DMS153 (cell line): Measurements from ENCODE around the gene OLFM2.
A peak's percentile ranks its signal among the peaks of the same experiment; 100 is the strongest.
"Not testable (repeated sequence)": the region's sequence is repeated elsewhere in the genome, so short reads cannot be mapped to it uniquely, and the experiment has no call there.

Experiments used
- DNase-seq: peaks from one replicate; lab custom pipeline; 2025; lab: John Stamatoyannopoulos, UW

OLFM2 gene

DNA sequence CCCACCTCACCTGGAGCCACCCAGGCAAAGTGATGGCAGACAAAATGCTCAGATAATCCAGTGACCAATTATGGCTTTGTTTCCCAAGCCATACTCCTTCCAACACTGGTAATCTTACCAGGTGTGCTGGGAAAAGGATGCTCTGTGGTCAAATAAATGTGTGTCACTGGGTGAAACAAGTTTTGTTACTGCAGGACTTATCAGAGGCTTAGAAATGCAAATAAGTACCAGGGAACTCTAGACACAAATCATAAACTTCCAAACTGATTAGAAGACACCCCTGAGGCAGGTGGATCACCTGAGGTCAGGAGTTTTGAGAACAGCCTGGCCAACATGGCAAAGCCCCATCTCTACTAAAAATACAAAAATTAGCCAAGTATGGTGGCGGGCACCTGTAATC, 74.8 kb downstream of the OLFM2 start:
- no peak for DNase-seq

- DNase-seq: no peak
Measured at GRCh38 chr19:9860407-9860806, 75.9 kb downstream of the OLFM2 start.

GRCh38 chr19:9858766-9859165, 77.5 kb downstream of the OLFM2 start:
- DNase-seq: no peak

- no peak for DNase-seq
Measured at GRCh38 chr19:9857920-9858746, 78.2 kb downstream of the OLFM2 start.

DNA sequence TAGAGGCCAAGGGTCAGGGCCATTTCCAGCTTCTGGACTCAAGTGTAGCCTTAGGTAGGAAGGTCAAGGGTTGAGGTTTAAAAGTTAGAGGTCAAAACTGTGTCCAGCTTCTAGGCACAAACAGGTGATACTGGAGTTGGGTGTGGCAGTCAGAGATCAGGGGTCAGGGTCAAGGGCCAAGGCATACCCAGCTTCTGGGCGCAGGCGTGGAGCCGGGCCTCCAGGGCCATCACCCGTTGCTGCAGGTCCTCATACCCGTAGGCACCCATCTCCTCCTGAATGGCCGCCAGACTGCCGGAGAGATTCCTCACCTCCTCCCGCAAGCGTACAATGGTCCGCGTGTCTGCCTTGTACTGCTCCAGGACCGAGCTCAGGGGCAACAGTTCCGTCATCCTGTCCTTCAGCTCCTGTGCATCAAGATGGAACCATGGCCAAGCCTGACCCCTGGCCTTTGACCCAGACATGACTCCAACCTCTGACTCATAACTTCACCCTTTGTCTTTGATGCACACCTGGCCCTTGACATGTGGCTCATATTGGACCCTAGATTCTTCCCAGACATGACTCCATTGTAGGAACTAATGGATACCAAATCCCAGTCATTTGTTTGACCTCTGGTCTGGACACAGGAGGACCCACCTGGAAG, 79.1 kb downstream of the OLFM2 start:
- no peak for DNase-seq

DNA sequence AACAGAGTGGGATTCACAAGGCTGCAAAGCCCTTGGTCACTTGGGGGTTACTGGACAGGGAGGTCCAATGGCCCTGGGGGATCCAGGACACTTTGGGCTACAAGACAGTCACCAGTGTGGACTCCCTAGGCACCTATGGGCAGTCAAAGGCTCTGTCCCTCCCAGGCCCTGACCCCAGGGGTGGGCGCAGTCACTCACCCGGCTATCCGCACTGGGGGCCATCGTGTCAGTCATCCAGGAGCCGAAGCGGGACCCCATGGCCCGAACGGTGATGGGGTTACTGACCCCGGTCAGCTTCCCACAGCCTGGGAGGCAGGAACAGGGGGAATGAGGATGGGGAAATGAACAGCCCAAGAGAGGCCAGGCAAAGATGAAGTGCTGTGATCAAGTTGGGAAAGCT, 79.7 kb downstream of the OLFM2 start:
- no peak for DNase-seq

DNA sequence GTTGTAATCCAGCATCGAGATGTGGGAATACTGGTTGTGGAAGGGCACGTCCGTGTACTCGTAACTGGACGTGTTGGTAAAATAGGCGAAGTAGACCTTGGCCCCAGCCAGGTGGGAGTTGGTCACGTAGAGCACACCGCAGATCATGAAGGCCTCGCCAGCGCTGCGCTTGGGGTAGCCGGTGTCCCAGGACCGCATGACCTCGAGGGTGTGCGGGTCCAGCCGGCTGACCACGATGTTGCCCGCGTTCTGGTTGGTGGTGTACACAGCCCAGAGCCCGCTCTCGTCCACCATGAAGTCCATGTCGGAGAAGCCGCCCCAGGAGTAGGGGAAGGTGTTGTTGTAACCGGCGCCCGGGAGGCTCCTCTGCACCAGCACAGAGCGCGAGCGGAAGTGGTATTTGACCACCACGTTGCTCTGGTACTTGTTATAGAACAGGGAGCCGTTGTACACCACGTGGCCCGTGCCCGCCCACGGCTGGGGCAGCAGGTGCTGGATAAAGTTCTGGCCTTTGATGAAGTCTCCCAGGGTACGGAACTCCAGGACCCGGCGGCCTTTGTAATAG, 82.0 kb downstream of the OLFM2 start:
- no peak for DNase-seq

DNA sequence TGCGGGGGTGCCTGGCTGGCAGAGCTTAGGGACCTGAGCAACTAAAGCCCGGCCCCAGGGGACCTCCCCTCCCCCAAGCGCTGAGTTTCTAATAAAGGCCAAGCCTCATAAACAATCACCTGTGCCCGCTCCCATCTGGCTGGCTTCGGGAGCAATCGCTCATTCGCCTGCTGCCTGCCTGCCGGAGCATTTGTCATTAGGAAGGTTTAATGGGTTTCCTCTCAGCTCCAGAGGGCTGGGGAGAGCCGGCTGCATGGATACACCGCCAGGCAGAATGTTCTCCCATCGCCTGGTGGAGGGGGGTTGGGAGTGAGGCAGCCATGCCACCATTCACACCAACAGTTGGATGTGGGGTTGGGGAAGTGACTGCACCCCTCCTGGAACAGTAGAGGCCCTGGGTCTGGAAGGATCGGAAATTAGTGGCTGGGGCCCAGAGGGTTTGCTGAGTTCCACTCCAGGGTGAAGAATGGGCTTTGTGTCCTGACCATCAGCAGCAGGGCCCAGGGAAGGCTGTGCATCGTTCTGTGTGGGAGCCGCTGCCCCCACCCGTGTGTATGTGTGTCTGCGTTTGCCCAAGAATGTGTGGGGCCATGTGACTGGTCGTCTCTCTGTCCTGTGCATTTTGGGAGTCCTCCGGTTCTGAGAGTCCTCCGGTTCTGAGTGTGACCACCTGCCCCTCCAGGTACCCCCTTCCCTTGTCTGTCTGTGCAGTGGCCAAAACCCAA, 85.9 kb downstream of the OLFM2 start:
- peak; percentile 75 for DNase-seq

- no peak for DNase-seq
Measured at GRCh38 chr19:9849791-9850190, 86.5 kb downstream of the OLFM2 start.

- no peak for DNase-seq
Measured at GRCh38 chr19:9848762-9849161, 87.6 kb downstream of the OLFM2 start.

- no peak for DNase-seq
Measured at GRCh38 chr19:9848060-9848459, 88.3 kb downstream of the OLFM2 start.

- DNase-seq: no peak
Measured at GRCh38 chr19:9847087-9847671, 89.1 kb downstream of the OLFM2 start.

DNA sequence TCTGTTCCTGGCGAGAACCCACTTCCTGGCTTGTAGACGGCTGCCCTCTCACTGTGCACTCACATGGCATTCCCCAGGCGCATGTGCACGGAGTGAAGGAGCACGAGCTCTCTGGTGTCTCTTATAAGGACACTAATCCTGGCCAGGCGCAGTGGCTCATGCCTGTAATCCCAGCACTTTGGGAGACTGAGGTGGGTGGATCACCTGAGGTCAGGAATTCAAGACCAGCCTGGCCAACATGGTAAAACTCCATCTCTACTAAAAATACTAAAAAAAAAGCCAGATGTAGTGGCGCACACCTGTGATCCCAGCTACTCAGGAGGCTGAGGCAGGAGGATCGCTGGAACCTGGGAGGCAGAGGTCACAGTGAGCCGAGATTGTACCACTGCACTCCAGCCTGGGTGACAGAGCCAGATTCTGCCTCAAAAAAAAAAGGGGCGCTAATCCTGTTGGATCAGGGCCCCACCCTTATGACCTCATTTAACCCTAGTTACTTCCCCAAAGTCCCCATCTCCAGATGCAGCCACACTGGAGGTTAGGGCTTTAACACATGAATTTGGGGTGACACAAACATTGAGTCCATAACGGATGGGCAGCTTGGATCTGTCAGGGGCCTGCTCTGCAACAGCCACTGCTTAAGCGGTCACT, 92.6 kb downstream of the OLFM2 start:
- DNase-seq: not testable (repeated sequence)

GRCh38 chr19:9842834-9843625, 93.3 kb downstream of the OLFM2 start:
- DNase-seq: no peak

DNA sequence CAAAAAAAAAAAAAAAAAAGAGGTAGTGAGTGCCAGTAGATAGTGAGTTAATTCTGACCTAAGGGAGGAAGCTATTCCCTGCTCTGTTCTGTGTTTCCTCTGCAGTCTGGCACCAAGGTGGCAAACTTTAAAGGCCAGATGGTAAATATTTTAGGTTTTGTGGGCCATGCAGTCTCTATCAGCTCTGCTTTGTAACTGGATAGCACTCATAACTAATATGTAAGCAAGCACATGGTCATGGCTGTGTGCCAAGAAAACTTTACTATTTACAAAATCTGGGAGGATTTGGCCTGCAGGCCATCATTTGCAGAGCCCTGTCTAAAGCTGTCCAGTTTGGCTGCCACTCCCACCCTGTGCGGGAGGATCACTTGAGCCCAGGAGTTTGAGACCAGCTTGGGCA, 96.9 kb downstream of the OLFM2 start:
- DNase-seq: no peak

DNA sequence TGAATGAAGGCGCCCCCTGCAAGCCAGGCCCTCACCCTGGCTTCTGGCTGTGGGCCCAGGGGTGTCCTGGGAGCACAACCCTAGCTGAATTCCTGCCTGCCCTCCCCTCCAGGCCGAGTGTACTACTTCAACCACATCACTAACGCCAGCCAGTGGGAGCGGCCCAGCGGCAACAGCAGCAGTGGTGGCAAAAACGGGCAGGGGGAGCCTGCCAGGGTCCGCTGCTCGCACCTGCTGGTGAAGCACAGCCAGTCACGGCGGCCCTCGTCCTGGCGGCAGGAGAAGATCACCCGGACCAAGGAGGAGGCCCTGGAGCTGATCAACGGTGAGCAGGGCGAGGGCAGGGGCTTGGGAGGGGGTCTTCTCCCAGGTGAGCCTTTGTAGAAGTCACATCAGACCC, 98.0 kb downstream of the OLFM2 start:
- no peak for DNase-seq

- DNase-seq: no peak
Measured at GRCh38 chr19:9836021-9836420, 100.3 kb downstream of the OLFM2 start.

- DNase-seq: no peak
Measured at GRCh38 chr19:9835507-9835949, 100.8 kb downstream of the OLFM2 start.

DNA sequence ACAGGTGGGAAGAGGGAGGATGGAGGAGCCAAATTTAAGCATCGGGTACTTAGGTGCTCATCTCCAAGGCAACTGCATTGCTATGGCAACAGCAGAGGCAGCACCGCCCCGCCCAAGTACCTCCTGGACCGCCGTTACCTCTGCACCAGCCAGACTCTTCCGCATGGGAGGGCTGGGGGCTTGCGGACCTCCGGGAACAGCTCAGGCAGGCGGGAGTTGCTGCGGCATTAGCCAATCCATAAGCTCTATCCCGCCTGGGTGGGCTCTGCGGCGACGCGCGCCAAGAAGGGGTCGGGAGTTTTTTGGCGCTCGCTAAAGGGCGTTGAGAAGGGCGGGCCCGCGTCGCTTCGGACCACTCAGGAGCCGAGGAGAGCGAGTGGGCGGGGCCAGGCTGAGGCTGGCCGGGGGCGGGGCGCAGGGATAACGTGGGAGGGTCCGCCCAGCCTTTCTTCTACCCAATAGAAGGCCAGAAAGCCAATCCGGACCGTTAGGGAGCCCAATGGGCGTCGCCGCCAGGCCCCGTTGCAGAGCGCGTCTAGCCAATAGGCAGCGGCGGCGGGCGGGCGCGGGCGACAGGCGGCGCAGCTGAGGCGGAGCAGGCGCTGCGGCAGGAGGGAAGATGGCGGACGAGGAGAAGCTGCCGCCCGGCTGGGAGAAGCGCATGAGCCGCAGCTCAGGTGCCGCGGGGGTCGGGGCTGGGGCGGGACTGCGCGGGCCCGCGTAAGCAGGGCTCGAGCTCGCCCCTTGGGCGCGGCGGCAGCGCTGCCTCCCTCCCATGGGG, 101.4 kb downstream of the OLFM2 start, which contains the start of gene PIN1:
TSS of gene PIN1 (plus strand) at position 593 of the 781 bp plus-strand sequence. CDS start at position 620, 27 bp downstream.
- peak; percentile 99 for DNase-seq

DNA sequence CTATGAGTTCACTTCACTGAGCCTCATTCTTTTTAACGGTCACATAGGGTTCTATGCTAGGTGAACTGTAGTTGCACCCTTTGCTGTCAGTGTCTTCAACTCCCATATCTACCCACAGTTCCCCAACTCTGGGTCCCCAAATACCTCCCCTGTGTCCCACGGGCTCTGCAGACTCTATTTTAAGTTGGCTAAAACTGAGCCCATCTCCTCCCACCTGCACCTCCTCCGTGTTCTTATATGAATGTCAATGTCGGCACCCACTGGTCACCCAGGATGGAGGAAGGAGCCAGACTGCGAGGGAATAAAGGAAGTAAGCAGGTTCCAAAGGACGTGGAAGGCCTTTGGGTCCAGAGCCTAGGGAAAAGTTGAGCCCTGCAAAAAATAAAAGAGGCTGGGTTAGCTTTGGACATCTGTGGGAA, 102.0 kb downstream of the OLFM2 start:
- DNase-seq: no peak
